ENCODE measurements around the gene FOXO3. TPM values are rescaled to one million over a fixed set of nuclear protein-coding genes. Genes with fewer than 3 reads are reported as not detected.
"Not testable (repeated sequence)": the region's sequence is repeated elsewhere in the genome, so short reads cannot be mapped to it uniquely, and the experiment has no call there.

FOXO3 gene
- total RNA-seq, 6 experiments from 2014 or later, result 18.1 to 45.2 (median 23.8) TPM

DNA sequence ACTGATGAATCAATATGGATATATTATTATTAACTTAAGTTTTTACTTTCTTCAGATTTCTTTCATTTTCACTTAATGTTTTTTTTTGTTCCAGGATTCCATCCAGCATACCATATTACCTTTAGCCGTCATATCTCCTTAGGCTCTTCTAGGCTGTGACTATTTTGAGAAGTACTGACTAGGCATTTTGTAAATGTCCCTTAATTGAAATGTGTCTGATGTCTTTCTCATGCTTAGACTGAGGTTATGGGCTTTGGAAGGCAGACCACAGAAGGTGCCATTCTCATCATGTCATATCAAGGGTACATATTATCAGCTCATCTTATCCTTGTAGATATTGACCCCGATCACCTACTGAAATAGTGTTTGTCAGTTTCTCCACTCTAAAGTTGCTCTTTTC lies 101.3 kb downstream of the FOXO3 start:
- Histone ChIP-seq H3K9me3 (no peaks in the 10 kb centered on the region), H3K4me1 (peaks cover 0 to 22% (median 9%) of the 10 kb centered on the region in 4 donors), H3K27me3 (no peaks in the 10 kb centered on the region), H3K36me3 (peaks cover 0 to 18% (median 5%) of the 10 kb centered on the region in 4 donors), H3K27ac (no peak overlapping the region), H3K4me3 (no peak overlapping the region)
- ATAC-seq, result no peak
- no peak for TF ChIP-seq POLR2A (IDR thresholded peaks at IDR 0.05)
- TF ChIP-seq, protein P1, sequence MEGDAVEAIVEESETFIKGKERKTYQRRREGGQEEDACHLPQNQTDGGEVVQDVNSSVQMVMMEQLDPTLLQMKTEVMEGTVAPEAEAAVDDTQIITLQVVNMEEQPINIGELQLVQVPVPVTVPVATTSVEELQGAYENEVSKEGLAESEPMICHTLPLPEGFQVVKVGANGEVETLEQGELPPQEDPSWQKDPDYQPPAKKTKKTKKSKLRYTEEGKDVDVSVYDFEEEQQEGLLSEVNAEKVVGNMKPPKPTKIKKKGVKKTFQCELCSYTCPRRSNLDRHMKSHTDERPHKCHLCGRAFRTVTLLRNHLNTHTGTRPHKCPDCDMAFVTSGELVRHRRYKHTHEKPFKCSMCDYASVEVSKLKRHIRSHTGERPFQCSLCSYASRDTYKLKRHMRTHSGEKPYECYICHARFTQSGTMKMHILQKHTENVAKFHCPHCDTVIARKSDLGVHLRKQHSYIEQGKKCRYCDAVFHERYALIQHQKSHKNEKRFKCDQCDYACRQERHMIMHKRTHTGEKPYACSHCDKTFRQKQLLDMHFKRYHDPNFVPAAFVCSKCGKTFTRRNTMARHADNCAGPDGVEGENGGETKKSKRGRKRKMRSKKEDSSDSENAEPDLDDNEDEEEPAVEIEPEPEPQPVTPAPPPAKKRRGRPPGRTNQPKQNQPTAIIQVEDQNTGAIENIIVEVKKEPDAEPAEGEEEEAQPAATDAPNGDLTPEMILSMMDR (IDR thresholded peaks at IDR 0.05), result no peak
- intact Hi-C loops (cut with DNase I), result no loop called here
- DNase-seq, result no peak
- 82% methylated on average over 2 of the region's 2 CpGs for WGBS (ENCODE audit: insufficient coverage, low coverage, low lambda C conversion rate, missing lambda C conversion rate)

DNA sequence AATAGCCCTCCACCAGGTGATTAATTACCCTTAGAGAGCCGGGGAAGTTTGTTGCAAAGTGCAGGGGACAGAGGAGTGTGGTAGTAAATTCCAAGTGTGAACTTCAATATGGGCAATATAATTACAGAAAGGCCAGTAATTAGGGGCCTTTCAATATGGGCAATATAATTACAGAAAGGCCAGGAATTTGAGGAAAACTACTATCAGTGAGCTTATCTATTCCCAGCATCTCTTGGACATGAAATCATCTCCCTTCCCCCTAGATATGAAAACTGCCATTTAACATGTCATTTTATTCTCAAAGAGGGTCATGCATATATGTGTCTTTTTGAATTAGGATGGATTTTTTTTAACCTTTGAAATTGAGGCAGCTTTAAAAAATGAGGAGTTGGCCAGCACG lies 102.0 kb downstream of the FOXO3 start:
- no peak for ATAC-seq
- WGBS (ENCODE audit: insufficient coverage, low coverage, low lambda C conversion rate, missing lambda C conversion rate), result 94% methylated on average over 2 of the region's 2 CpGs
- no peak for DNase-seq
- peaks cover 0 to 20% (median 5%) of the 10 kb centered on the region in 4 donors for H3K36me3 ChIP-seq
- no peak overlapping the region for H3K27ac ChIP-seq
- no peaks in the 10 kb centered on the region for H3K9me3 ChIP-seq
- intact Hi-C loops (cut with DNase I), result no loop called here
- H3K4me1 ChIP-seq, result peaks cover 0 to 14% (median 5%) of the 10 kb centered on the region in 4 donors
- no peaks in the 10 kb centered on the region for H3K27me3 ChIP-seq
- TF ChIP-seq, protein P1 (IDR thresholded peaks at IDR 0.05), result no peak
- TF ChIP-seq POLR2A (IDR thresholded peaks at IDR 0.05), result no peak
- H3K4me3 ChIP-seq, result no peak overlapping the region

DNA sequence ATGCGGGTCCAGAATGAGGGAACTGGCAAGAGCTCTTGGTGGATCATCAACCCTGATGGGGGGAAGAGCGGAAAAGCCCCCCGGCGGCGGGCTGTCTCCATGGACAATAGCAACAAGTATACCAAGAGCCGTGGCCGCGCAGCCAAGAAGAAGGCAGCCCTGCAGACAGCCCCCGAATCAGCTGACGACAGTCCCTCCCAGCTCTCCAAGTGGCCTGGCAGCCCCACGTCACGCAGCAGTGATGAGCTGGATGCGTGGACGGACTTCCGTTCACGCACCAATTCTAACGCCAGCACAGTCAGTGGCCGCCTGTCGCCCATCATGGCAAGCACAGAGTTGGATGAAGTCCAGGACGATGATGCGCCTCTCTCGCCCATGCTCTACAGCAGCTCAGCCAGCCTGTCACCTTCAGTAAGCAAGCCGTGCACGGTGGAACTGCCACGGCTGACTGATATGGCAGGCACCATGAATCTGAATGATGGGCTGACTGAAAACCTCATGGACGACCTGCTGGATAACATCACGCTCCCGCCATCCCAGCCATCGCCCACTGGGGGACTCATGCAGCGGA lies 102.9 kb downstream of the FOXO3 start:
- peaks cover 0 to 12% (median 4%) of the 10 kb centered on the region in 4 donors for H3K4me1 ChIP-seq
- peak in 3 of 4 donors; percentile 9 to 43 (median 23) for ATAC-seq
- H3K36me3 ChIP-seq, result peaks cover 0 to 28% (median 5%) of the 10 kb centered on the region in 4 donors
- WGBS (ENCODE audit: insufficient coverage, low coverage, low lambda C conversion rate, missing lambda C conversion rate), result 82% methylated on average over 2 of the region's 30 CpGs
- DNase-seq; intact Hi-C loops (cut with DNase I); H3K27ac ChIP-seq; H3K9me3 ChIP-seq; H3K27me3 ChIP-seq; H3K4me3 ChIP-seq: not testable (repeated sequence)

DNA sequence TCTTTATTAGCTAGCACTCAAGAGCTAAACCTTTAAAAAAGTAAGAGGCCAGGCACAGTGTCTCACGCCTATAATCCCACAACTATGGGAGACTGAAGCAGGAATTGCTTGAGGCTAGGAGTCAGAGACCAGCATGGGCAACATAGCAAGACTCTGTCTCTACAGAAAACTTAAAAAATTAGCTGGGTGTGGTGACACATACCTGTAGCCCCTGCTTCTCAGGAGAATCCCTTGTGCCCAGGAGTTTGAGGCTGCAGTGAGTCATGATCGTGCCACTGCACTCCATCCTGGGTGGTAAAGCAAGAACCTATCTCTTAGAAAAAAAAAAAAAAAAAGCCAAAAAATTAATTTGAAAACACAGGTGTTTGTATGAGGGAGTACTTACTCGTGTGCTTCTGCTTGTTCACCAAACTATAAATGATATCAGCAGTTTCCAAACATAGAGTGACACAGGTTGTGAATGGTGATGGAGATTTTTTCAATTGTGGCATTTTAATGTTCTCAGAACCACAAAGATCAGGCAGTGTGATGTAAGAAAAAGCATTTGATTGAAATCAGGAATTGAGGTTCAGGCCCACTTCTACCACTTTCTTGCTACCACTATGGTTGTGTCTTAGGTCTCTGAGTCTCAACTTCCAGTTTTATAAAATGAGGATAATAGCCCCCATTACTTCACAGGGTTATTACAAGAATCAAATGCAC lies 104.9 kb downstream of the FOXO3 start:
- WGBS (ENCODE audit: insufficient coverage, low coverage, low lambda C conversion rate, missing lambda C conversion rate), result 80% methylated on average over 3 of the region's 3 CpGs
- H3K27ac ChIP-seq, result no peak overlapping the region
- intact Hi-C loops (cut with DNase I), result no loop called here
- no peak for TF ChIP-seq POLR2A (IDR thresholded peaks at IDR 0.05)
- TF ChIP-seq, protein P1 (IDR thresholded peaks at IDR 0.05), result no peak
- H3K4me1 ChIP-seq, result peaks cover 0 to 12% (median 4%) of the 10 kb centered on the region in 4 donors
- DNase-seq (no peak), ATAC-seq (no peak)
- H3K4me3 ChIP-seq, result no peak overlapping the region
- peaks cover 0 to 29% (median 5%) of the 10 kb centered on the region in 4 donors for H3K36me3 ChIP-seq
- no peaks in the 10 kb centered on the region for H3K27me3 ChIP-seq
- H3K9me3 ChIP-seq, result no peaks in the 10 kb centered on the region

DNA sequence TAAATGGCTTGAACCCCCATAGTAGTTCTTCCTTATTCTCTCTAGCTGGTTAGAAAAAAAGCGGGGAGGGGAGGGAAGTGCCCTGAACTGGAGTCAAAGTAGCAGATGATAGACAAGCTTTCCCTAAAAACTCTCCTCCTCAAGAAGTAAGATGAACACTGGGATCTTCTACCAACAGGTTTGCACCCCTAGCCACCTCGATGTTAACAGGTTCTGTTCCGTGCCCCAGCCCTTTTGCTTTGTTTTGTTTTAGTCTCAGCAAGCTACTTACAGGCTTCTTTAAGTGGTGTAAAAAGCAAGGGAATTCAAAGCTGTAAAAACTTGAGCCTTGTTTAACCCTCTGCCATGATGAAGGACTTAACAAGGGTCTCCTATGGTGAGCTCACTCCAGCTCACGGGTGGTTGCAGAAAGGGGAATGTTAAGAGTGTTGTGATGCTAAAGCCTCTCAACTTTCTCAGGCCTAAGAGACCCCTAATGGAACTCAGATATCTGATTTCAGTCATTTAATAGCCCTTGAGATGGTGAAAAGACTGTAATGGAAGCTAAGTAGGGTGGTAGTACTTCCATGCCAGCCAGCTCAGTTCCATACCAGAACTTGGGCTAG lies 106.0 kb downstream of the FOXO3 start:
- DNase-seq (no peak), ATAC-seq (no peak)
- intact Hi-C loops (cut with DNase I), result no loop called here
- Histone ChIP-seq H3K36me3 (peaks cover 0 to 29% (median 7%) of the 10 kb centered on the region in 4 donors), H3K4me1 (peaks cover 0 to 4% (median 0%) of the 10 kb centered on the region in 4 donors), H3K9me3 (no peaks in the 10 kb centered on the region), H3K27me3 (no peaks in the 10 kb centered on the region), H3K27ac (no peak overlapping the region), H3K4me3 (no peak overlapping the region)
- WGBS (ENCODE audit: insufficient coverage, low coverage, low lambda C conversion rate, missing lambda C conversion rate), result 93% methylated on average over 4 of the region's 4 CpGs
- TF ChIP-seq POLR2A (IDR thresholded peaks at IDR 0.05), result no peak
- TF ChIP-seq, protein P1 (IDR thresholded peaks at IDR 0.05), result no peak

Data from right lobe of liver (tissue), 6 donors.